ENCODE measurements around the gene PNLIPRP2.

The PNLIPRP2 gene

DNA sequence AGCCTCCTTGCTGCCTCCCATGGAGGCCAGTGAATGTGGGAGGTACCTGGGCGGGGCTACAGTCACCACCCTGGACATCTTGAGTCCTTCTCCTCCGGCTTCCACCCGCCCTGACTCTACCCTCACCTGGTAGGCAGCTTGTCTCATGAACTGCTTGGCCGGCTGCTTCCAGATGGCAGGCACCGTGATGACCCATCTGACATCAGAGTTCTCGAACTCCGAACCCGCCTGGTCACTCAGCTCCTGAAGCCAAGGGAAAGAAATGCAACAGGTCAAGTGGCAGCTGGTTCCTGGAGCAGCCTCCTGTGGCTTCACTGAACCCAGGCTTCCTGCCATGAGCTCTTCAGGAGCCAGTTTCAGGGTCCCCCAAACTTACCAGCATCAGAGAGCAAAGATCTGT is 71.5 kb downstream of the PNLIPRP2 start:
- no peak overlapping the region for H2BK5ac ChIP-seq (ENCODE audit: low read depth, low read length, poor library complexity, severe bottlenecking)
- H3K36me3 ChIP-seq (ENCODE audit: control insufficient read depth in 1 of 2, insufficient read depth in 2 of 2, low read depth in 1 of 2, low read length in 2 of 2) = peaks cover 38 to 57% of the 10 kb centered on the region in 2 experiments
- H3K14ac ChIP-seq (ENCODE audit: low read length in 2 of 2) = no peak overlapping the region
- no peak overlapping the region for H3K9ac ChIP-seq (ENCODE audit: low read length)
- H3K4ac ChIP-seq (ENCODE audit: low read depth in 1 of 2, low read length in 2 of 2) = no peak overlapping the region
- H3K79me1 ChIP-seq (replicated peaks; ENCODE audit: low read length, poor library complexity, severe bottlenecking) = peaks cover 24% of the 10 kb centered on the region
- H3K9me3 ChIP-seq (ENCODE audit: control insufficient read depth, low read length) = no peaks in the 10 kb centered on the region
- peaks cover 38% of the 10 kb centered on the region for H3K4me1 ChIP-seq (ENCODE audit: control insufficient read depth, insufficient read depth, low read depth, low read length)
- H3K4me2 ChIP-seq (ENCODE audit: low read length, poor library complexity, severe bottlenecking) = no peak overlapping the region
- no peak overlapping the region for H2AK5ac ChIP-seq (ENCODE audit: low read length, severe bottlenecking)
- no peak overlapping the region for H2BK15ac ChIP-seq (ENCODE audit: low read depth, poor library complexity, severe bottlenecking)
- no peak overlapping the region for H4K8ac ChIP-seq (ENCODE audit: low read length)
- H2BK120ac ChIP-seq (ENCODE audit: low read depth, low read length) = no peak overlapping the region
- DNase-seq = no peak
- 96% methylated on average over 8 of the region's 8 CpGs for WGBS
- H3K27me3 ChIP-seq (ENCODE audit: control insufficient read depth in 1 of 2, insufficient read depth in 1 of 2, low read length in 2 of 2) = no peaks in the 10 kb centered on the region
- H3K23ac ChIP-seq (ENCODE audit: low read length in 2 of 2) = no peak overlapping the region
- H3K27ac ChIP-seq (ENCODE audit: low read length, poor library complexity, severe bottlenecking) = no peak overlapping the region
- H4K91ac ChIP-seq (ENCODE audit: low read length) = no peak overlapping the region
- no peak overlapping the region for H3K18ac ChIP-seq (ENCODE audit: low read depth in 1 of 2, low read length in 2 of 2)
- H2AFZ ChIP-seq (ENCODE audit: low read depth, low read length) = no peak overlapping the region
- no peak overlapping the region for H3K4me3 ChIP-seq (ENCODE audit: insufficient read depth in 1 of 2, low read depth in 1 of 2, low read length in 2 of 2)
- no peak overlapping the region for H2BK12ac ChIP-seq (ENCODE audit: low read length in 2 of 2)

DNA sequence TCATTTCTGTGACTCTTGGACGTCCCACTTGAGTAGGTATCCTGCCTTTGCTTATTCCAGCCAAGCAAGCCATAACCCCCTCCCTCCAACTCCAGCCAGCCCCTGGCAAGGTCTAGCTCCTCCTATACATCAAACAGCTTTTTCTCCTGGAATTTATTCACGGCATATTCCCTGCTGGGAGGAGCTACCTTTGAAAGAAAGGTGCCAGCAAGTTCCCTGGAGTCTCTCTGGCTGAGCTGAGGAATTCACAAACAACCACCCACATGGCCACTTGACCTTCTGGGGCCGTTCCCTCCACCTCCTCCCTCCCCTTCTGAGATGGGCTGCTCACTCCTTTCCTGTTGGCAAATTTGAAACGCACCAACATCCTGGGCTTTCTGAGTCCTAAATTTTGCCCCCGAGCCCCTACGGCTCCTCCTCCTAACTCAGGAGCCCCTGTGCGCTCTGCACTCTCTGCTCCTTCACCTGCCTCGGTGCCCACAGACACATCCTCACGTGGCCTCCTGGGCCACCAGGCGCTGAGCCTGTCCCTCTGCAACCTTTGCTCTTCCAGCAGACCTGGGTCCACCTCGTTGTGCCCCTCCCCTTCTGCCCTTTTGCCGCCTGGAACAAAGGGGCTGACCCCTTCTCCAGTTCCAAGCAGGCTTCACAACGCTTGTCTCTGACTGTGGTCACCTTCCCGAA is 73.6 kb downstream of the PNLIPRP2 start:
- no peak overlapping the region for H3K9ac ChIP-seq (ENCODE audit: low read length)
- H3K27me3 ChIP-seq (ENCODE audit: control insufficient read depth in 1 of 2, insufficient read depth in 1 of 2, low read length in 2 of 2) = no peaks in the 10 kb centered on the region
- H3K4me3 ChIP-seq (ENCODE audit: insufficient read depth in 1 of 2, low read depth in 1 of 2, low read length in 2 of 2) = no peak overlapping the region
- no peak overlapping the region for H2BK120ac ChIP-seq (ENCODE audit: low read depth, low read length)
- peak; percentile 11 for DNase-seq
- H2BK15ac ChIP-seq (ENCODE audit: low read depth, poor library complexity, severe bottlenecking) = no peak overlapping the region
- no peak overlapping the region for H3K4ac ChIP-seq (ENCODE audit: low read depth in 1 of 2, low read length in 2 of 2)
- H3K4me2 ChIP-seq (ENCODE audit: low read length, poor library complexity, severe bottlenecking) = no peak overlapping the region
- WGBS = 34% methylated on average over 14 of the region's 14 CpGs
- no peak overlapping the region for H4K8ac ChIP-seq (ENCODE audit: low read length)
- peak overlapping the region; percentile 25 for H4K91ac ChIP-seq (ENCODE audit: low read length)
- H3K18ac ChIP-seq (ENCODE audit: low read depth in 1 of 2, low read length in 2 of 2) = no peak overlapping the region
- no peak overlapping the region for H3K23ac ChIP-seq (ENCODE audit: low read length in 2 of 2)
- H3K14ac ChIP-seq (ENCODE audit: low read length in 2 of 2) = no peak overlapping the region
- H2BK5ac ChIP-seq (ENCODE audit: low read depth, low read length, poor library complexity, severe bottlenecking) = no peak overlapping the region
- H3K36me3 ChIP-seq (ENCODE audit: control insufficient read depth in 1 of 2, insufficient read depth in 2 of 2, low read depth in 1 of 2, low read length in 2 of 2) = peaks cover 53 to 61% of the 10 kb centered on the region in 2 experiments
- peaks cover 31% of the 10 kb centered on the region for H3K79me1 ChIP-seq (replicated peaks; ENCODE audit: low read length, poor library complexity, severe bottlenecking)
- peaks cover 26% of the 10 kb centered on the region for H3K4me1 ChIP-seq (ENCODE audit: control insufficient read depth, insufficient read depth, low read depth, low read length)
- no peak overlapping the region for H2AFZ ChIP-seq (ENCODE audit: low read depth, low read length)
- H3K9me3 ChIP-seq (ENCODE audit: control insufficient read depth, low read length) = no peaks in the 10 kb centered on the region
- no peak overlapping the region for H2AK5ac ChIP-seq (ENCODE audit: low read length, severe bottlenecking)
- H2BK12ac ChIP-seq (ENCODE audit: low read length in 2 of 2) = no peak overlapping the region
- H3K27ac ChIP-seq (ENCODE audit: low read length, poor library complexity, severe bottlenecking) = no peak overlapping the region
